IMR-90 (cell line): ENCODE data around the gene CSPG5. TPM values are rescaled to one million over a fixed set of nuclear protein-coding genes. Genes with fewer than 3 reads are reported as not detected.
A peak's percentile ranks its signal among the peaks of the same experiment; 100 is the strongest.

ENCODE experiments used
- MXI1 ChIP-seq: IDR thresholded peaks from 2 replicates; pipeline ENCODE4 v1.6.1; 2012; ENCODE audit warnings: low read depth, mild to moderate bottlenecking, low read length, moderate library complexity, borderline replicate concordance
- RAD21 ChIP-seq: IDR thresholded peaks from 2 replicates; pipeline ENCODE4 v1.6.1; 2012; ENCODE audit warnings: low read length, improper control_type of control experiment
- polyA plus RNA-seq, 3 experiments: library from polyadenylated mRNA; depleted of rRNA; stranded (reverse); fragments of >200 nt; gene quantifications; 2 replicates each; pipeline ENCODE4 v1.2.3, GENCODE V29; 2012; ENCODE audit warnings: low replicate concordance in 1 of 3
- total RNA-seq: library from RNA; depleted of rRNA; stranded (reverse); fragments of >200 nt; gene quantifications from 2 replicates; pipeline ENCODE4 v1.2.3, GENCODE V29; 2012
- TF ChIP-seq, protein P1 (sequence below): conservative IDR thresholded peaks from 2 replicates; pipeline ENCODE4 v1.5.1; 2012; ENCODE audit warnings: mild to moderate bottlenecking, low read depth, low read length, improper control_type of control experiment

CSPG5 gene
- total and polyA plus RNA-seq, 2 of the 4 experiments (the other 2 are of a cell fraction), result under 0.01 to 0.10 TPM

GRCh38 chr3:47522082-47522987 lies 56.3 kb downstream of the CSPG5 start (continued):
- TF ChIP-seq, protein P1, sequence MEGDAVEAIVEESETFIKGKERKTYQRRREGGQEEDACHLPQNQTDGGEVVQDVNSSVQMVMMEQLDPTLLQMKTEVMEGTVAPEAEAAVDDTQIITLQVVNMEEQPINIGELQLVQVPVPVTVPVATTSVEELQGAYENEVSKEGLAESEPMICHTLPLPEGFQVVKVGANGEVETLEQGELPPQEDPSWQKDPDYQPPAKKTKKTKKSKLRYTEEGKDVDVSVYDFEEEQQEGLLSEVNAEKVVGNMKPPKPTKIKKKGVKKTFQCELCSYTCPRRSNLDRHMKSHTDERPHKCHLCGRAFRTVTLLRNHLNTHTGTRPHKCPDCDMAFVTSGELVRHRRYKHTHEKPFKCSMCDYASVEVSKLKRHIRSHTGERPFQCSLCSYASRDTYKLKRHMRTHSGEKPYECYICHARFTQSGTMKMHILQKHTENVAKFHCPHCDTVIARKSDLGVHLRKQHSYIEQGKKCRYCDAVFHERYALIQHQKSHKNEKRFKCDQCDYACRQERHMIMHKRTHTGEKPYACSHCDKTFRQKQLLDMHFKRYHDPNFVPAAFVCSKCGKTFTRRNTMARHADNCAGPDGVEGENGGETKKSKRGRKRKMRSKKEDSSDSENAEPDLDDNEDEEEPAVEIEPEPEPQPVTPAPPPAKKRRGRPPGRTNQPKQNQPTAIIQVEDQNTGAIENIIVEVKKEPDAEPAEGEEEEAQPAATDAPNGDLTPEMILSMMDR, result peak; percentile 94
- TF ChIP-seq RAD21 (peak; percentile 98), MXI1 (peak; percentile 97)
